GM12875 (cell line): ENCODE data around the gene SNF8.

Experiments
- H3K4me3 ChIP-seq: one replicate; pipeline ENCODE4 v1.5.1; 2011; ENCODE audit warnings: low read depth, low read length, control low read depth
- TF ChIP-seq, protein P1 (sequence below): IDR thresholded peaks from 2 replicates; pipeline ENCODE4 v1.5.1; 2011; ENCODE audit warnings: low read depth, mild to moderate bottlenecking, control low read depth, inconsistent platforms, low read length, moderate library complexity, borderline replicate concordance; ENCODE audit not compliant: insufficient read depth

The SNF8 gene

DNA sequence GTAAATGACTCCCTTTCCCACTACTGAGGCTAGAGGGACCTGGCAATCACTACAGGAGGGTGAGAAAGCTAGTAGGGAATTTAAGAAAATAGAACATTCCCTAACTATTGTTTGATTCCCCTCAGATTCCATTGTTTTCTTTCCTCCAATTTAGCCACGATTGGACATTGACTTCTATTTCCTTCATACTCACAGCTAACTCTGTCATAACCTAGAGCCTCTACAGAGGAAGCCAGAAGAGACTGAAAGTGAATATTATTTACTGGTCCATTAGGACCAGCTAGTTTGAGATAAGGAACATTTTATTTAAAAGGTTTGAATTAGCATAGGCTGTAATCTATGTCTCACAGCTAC is 14.9 kb downstream of the SNF8 start:
- TF ChIP-seq, protein P1, sequence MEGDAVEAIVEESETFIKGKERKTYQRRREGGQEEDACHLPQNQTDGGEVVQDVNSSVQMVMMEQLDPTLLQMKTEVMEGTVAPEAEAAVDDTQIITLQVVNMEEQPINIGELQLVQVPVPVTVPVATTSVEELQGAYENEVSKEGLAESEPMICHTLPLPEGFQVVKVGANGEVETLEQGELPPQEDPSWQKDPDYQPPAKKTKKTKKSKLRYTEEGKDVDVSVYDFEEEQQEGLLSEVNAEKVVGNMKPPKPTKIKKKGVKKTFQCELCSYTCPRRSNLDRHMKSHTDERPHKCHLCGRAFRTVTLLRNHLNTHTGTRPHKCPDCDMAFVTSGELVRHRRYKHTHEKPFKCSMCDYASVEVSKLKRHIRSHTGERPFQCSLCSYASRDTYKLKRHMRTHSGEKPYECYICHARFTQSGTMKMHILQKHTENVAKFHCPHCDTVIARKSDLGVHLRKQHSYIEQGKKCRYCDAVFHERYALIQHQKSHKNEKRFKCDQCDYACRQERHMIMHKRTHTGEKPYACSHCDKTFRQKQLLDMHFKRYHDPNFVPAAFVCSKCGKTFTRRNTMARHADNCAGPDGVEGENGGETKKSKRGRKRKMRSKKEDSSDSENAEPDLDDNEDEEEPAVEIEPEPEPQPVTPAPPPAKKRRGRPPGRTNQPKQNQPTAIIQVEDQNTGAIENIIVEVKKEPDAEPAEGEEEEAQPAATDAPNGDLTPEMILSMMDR = no peak
- H3K4me3 ChIP-seq = no peak overlapping the region

- H3K4me3 ChIP-seq = no peak overlapping the region
- TF ChIP-seq, protein P1 = no peak
Measured at GRCh38 chr17:48928876-48929811, 15.5 kb downstream of the SNF8 start.

GRCh38 chr17:48927978-48928745 is 16.5 kb downstream of the SNF8 start:
- no peak overlapping the region for H3K4me3 ChIP-seq
- TF ChIP-seq, protein P1 = no peak

DNA sequence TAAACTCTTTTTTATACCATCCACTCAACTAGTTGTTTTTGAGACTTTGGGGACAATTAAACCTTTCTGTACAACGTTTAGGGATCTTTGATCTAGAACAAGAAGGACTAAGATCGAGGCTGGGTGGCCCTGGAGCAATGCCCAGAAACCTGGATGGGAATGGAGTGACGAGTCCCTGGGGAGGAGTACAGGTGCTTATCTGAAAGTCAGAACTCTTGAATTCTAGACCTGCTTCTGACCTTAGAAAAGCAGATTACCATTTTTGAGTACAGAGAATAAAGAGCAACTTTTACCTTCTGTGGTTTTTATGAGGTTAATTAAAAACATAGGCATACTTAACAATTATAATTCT is 18.7 kb downstream of the SNF8 start:
- no peak overlapping the region for H3K4me3 ChIP-seq
- TF ChIP-seq, protein P1 = no peak

GRCh38 chr17:48925251-48925990 is 19.2 kb downstream of the SNF8 start:
- TF ChIP-seq, protein P1 = no peak
- H3K4me3 ChIP-seq = no peak overlapping the region

DNA sequence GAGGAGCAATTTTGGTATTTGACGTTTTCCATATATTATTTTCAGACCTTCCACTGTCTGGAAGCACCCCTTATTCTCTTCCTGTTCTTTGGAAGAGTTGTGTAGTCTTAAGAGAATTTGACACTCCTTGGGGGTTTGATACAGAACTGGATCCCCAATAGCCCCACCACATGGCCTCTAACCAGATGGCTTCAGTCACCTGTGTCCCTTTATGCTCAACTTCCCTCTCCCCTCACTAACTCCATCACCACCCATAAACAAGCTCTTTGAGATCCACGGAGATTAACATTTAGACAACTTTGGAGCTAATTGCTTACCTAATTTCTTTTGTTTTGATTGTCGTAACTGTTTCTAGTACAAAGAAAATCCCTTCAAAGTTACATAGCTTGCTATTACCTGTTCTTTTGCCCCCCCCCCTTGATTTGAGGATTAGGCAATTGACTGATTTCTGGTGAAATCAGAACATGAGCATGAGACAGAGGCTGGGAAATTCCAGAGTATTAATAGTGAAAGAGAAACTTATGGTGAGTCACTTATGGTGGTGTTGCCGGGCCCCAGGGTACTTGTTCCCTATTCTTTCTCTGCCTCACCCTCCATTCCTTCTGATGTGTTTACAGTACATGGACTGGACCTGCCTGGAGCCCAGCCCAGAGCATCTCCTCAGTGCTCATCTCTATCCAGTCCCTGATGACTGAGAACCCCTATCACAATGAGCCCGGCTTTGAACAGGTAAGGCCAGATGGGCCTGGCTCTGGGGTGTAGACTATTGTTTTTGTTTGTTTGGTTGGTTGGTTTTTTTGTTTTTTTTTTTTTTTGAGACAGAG is 29.0 kb downstream of the SNF8 start:
- no peak overlapping the region for H3K4me3 ChIP-seq
- TF ChIP-seq, protein P1 = no peak
